Calu3 (cell line): ENCODE data around the gene TRPV5. TPM values are rescaled to one million over a fixed set of nuclear protein-coding genes. Genes with fewer than 3 reads are reported as not detected.

Experiments used
- BruUV-seq: library from RNA; stranded (reverse); fragments of 400-500 nt; replicated peaks from 2 replicates; lab custom pipeline; 2021; lab: Mats Ljungman, UMichigan
- CTCF ChIA-PET: fragments of 300-600 bp; sonication (Branson Sonifier 250); formaldehyde crosslinking; loops from one replicate; lab custom pipeline; 2022; ENCODE audit warnings: antibody characterized with exemption; lab: Charles Lee
- DNase-seq: peaks from one replicate; pipeline ENCODE4 v3.0.0; 2022
- H3K27ac Mint-ChIP-seq: one replicate; pipeline ENCODE4 v1.8.0; 2022; ENCODE audit warnings: mixed read lengths; ENCODE audit not compliant: unreplicated experiment
- H3K27me3 Mint-ChIP-seq: one replicate; pipeline ENCODE4 v1.8.0; 2022; ENCODE audit warnings: mixed read lengths; ENCODE audit not compliant: unreplicated experiment
- H3K36me3 Mint-ChIP-seq: one replicate; pipeline ENCODE4 v1.8.0; 2022; ENCODE audit warnings: mild to moderate bottlenecking, moderate library complexity, mixed read lengths; ENCODE audit not compliant: insufficient read depth, unreplicated experiment
- H3K4me1 Mint-ChIP-seq: one replicate; pipeline ENCODE4 v1.8.0; 2022; ENCODE audit warnings: mild to moderate bottlenecking, low read depth, mixed read lengths; ENCODE audit not compliant: unreplicated experiment
- H3K4me3 Mint-ChIP-seq: one replicate; pipeline ENCODE4 v1.8.0; 2022; ENCODE audit warnings: mild to moderate bottlenecking, low read depth, moderate library complexity, mixed read lengths; ENCODE audit not compliant: unreplicated experiment
- H3K9me3 Mint-ChIP-seq: one replicate; pipeline ENCODE4 v1.8.0; 2022; ENCODE audit warnings: low read depth, mixed read lengths; ENCODE audit not compliant: unreplicated experiment
- CTCF ChIP-seq: fragments of 200-600 bp; IDR thresholded peaks from one replicate; pipeline ENCODE4 v1.8.0; 2022; ENCODE audit warnings: antibody characterized with exemption; ENCODE audit not compliant: unreplicated experiment
- intact Hi-C: fragments of 100-400 bp; cut with micrococcal nuclease; formaldehyde crosslinking; loops from one replicate; pipeline ENCODE4 v1.10.0; 2022; ENCODE audit not compliant: unreplicated experiment
- total RNA-seq: library from RNA; stranded (reverse); gene quantifications from 2 replicates; pipeline ENCODE4 v1.2.3, GENCODE V29; 2022

Gene TRPV5
- total RNA-seq, 1 experiment from 2014 or later: not detected

DNA sequence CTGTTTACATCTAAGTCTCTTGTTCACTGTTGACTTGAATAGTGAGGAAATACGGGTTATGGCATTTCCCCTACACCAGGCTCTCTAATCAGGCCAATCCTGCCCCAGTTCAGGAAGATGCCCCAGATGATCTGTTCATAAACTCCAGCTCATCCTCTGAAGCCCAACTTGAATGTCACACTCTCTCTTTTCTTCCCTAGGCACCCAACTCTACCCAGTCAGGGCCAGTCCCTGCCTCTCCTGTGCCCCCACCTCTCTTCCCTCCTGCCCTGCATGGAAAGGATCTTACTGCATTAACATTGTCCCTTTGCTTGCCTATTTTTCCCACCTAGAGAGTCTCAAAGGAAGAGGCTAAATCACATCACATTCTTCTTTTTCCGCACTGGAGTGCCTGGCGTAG lies 37.4 kb downstream of the TRPV5 start:
- intact Hi-C loops: no loop called here
- TF ChIP-seq CTCF: no peak
- Mint-ChIP-seq H3K27me3 (peaks cover 42% of the 10 kb centered on the region), H3K36me3 (no peaks in the 10 kb centered on the region), H3K4me3 (no peak overlapping the region), H3K27ac (no peak overlapping the region), H3K9me3 (no peaks in the 10 kb centered on the region), H3K4me1 (peaks cover 20% of the 10 kb centered on the region)
- no TSS peak for BruUV-seq
- CTCF ChIA-PET: no interaction called here
- DNase-seq: no peak

DNA sequence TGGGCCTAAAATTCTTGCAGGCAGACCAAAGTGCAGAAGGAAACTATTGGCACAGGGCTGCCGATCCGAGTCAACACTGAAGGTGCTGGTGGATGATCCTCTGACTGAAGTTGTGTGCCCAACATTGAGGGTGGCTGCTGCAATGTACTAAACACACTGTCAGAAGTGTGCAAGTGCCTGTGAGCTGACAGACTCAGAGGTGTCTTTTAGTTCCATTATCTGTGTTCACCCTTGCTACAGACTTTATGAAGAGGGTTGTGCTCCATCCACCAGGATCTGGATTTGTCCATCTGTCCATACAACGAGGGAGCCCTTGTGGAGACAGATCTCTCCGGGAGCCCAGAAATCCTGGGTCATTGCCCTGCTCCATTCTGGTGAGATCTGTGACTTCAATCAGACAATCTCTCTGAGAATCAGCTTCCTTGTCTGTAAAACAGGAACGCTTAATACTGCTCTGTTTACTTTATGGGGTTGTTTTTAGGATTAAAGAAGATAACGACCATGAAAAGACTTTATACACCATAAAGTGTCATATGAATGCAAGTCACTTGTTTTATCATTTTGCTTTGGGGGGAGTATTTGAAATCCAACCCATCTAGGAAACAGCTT lies 38.5 kb downstream of the TRPV5 start:
- CTCF ChIA-PET: no interaction called here
- Mint-ChIP-seq H3K9me3 (no peaks in the 10 kb centered on the region), H3K27ac (no peak overlapping the region), H3K4me1 (peaks cover 16% of the 10 kb centered on the region), H3K4me3 (no peak overlapping the region), H3K36me3 (no peaks in the 10 kb centered on the region), H3K27me3 (peaks cover 52% of the 10 kb centered on the region)
- intact Hi-C loops: no loop called here
- no peak for DNase-seq
- TF ChIP-seq CTCF: no peak
- no TSS peak for BruUV-seq

DNA sequence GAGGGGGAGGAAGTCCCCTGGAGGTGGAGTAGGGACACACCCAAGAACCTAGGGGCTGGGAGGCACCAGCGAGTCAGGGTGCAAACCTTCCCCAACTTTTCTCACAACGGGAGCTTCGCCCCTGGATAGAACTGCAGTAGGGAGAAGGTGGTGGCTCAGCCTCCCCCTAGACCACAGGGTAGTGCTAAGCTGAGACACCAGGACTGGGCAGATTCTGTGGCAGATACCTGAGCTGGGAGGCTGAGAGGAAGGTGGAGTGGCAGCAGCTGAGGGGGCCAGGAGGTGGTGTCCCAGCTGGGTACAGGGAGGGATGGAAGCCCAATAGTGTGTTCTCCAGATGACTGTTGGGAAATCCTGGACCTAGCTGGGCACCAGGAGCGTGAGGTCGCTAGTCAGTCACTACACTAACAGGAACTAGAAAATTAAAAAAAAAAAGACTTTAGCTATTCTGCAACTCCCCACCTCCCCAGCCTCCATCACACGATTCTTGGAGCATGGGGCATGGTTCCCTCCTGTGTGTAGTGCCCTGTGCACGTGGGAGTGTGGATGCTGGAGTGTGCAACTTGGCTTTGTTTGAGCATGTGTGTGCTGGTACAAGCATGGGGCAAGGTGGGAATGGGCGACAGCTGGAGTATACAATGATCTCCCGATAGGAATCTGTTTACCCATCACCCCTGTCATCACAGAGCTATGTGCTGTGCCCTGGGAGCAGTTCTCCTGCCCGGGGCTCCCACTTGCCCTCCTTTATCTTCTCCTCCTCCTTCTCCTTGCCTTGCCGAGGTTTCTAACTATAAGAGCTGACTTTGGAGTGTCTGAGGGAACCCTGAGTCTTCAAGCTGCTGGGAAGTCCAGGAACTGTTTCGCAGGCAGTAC lies 39.2 kb downstream of the TRPV5 start:
- peaks cover 60% of the 10 kb centered on the region for H3K27me3 Mint-ChIP-seq
- H3K4me3 Mint-ChIP-seq: no peak overlapping the region
- CTCF ChIA-PET: no interaction called here
- intact Hi-C loops: no loop called here
- no peaks in the 10 kb centered on the region for H3K9me3 Mint-ChIP-seq
- no TSS peak for BruUV-seq
- no peaks in the 10 kb centered on the region for H3K36me3 Mint-ChIP-seq
- no peak for TF ChIP-seq CTCF
- DNase-seq: no peak
- H3K4me1 Mint-ChIP-seq: peaks cover 15% of the 10 kb centered on the region
- H3K27ac Mint-ChIP-seq: no peak overlapping the region

GRCh38 chr7:142892951-142893350 lies 40.6 kb downstream of the TRPV5 start:
- BruUV-seq: no TSS peak
- no peak for TF ChIP-seq CTCF
- no peak for DNase-seq
- Mint-ChIP-seq H3K9me3 (no peaks in the 10 kb centered on the region), H3K4me1 (peaks cover 8% of the 10 kb centered on the region), H3K4me3 (no peak overlapping the region), H3K27me3 (peaks cover 63% of the 10 kb centered on the region), H3K27ac (no peak overlapping the region), H3K36me3 (no peaks in the 10 kb centered on the region)
- intact Hi-C loops: no loop called here
- CTCF ChIA-PET: no interaction called here
